HG02623 (cell line): Measurements from ENCODE around the gene NCOA1.

Experiments
- ATAC-seq: cut with Tn5 transposase; IDR thresholded peaks from one replicate; pipeline ENCODE4 v1.9.1; 2021; ENCODE audit warnings: moderate library complexity; ENCODE audit not compliant: unreplicated experiment

Gene NCOA1

GRCh38 chr2:24725956-24726355, 234.9 kb downstream of the NCOA1 start:
- no peak for ATAC-seq

GRCh38 chr2:24730481-24730880, 239.4 kb downstream of the NCOA1 start:
- ATAC-seq: no peak

GRCh38 chr2:24731040-24731439, 240.0 kb downstream of the NCOA1 start:
- no peak for ATAC-seq

GRCh38 chr2:24731923-24732322, 240.9 kb downstream of the NCOA1 start:
- no peak for ATAC-seq

GRCh38 chr2:24734741-24735140, 243.7 kb downstream of the NCOA1 start:
- ATAC-seq: no peak

GRCh38 chr2:24739354-24740025, 248.4 kb downstream of the NCOA1 start:
- no peak for ATAC-seq

GRCh38 chr2:24740142-24740541, 249.1 kb downstream of the NCOA1 start:
- no peak for ATAC-seq

GRCh38 chr2:24742730-24743129, 251.7 kb downstream of the NCOA1 start:
- ATAC-seq: no peak

GRCh38 chr2:24743924-24744323, 252.9 kb downstream of the NCOA1 start:
- no peak for ATAC-seq

GRCh38 chr2:24744356-24744755, 253.3 kb downstream of the NCOA1 start:
- ATAC-seq: no peak

- no peak for ATAC-seq
These were observed 254.8 kb downstream of the NCOA1 start for GRCh38 chr2:24745825-24746224.

- ATAC-seq: no peak
These were observed 256.2 kb downstream of the NCOA1 start for GRCh38 chr2:24747299-24747698.

GRCh38 chr2:24749069-24749691, 258.1 kb downstream of the NCOA1 start:
- ATAC-seq: no peak

GRCh38 chr2:24754985-24755705, 264.1 kb downstream of the NCOA1 start:
- no peak for ATAC-seq

- no peak for ATAC-seq
These were observed 265.7 kb downstream of the NCOA1 start for GRCh38 chr2:24756789-24757188.

GRCh38 chr2:24761866-24762265, 270.8 kb downstream of the NCOA1 start:
- no peak for ATAC-seq

GRCh38 chr2:24762518-24762917, 271.5 kb downstream of the NCOA1 start:
- no peak for ATAC-seq

- ATAC-seq: no peak
These were observed 272.8 kb downstream of the NCOA1 start for GRCh38 chr2:24763843-24764242.

- ATAC-seq: no peak
These were observed 275.6 kb downstream of the NCOA1 start for GRCh38 chr2:24766609-24767008.

GRCh38 chr2:24768013-24768412, 277.0 kb downstream of the NCOA1 start:
- ATAC-seq: no peak

- no peak for ATAC-seq
These were observed 277.5 kb downstream of the NCOA1 start for GRCh38 chr2:24768601-24769000.

- no peak for ATAC-seq
These were observed 280.0 kb downstream of the NCOA1 start for GRCh38 chr2:24771061-24771460.
